ENCODE measurements around the gene TRIM72.

DNA sequence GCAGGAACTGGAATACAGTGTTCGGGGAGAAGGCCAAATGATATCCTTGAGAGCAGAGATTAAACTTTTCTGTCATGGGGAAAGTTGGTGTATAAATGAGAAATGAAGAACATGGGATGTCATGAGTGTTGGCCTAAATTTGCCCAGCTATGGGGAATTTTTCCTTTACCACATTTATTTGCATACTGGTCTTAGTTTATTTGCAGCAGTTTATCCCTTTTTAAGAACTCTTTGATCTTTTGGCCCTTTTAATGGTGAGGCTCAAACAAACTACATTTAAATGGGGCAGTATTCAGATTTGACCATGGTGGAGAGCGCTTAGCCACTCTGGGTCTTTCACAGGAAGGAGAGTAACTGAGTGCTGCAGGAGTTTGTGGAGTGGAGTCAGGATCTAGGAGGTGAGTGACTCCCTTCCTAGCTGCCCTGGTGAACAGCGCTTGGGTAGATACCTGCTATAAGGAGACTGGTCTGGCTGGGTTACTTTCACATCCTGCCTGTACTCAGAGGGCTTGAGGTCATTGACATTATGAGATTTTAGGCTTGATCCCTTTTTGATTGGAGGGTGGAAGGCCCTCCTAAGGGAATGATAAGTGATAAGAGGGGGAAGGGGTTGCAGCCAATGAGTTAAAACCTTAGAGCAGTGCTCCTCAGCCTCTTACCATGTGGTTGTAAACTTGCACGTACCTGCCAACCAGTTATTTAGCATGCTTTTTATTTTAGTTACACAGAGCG lies 22.1 kb upstream of the TRIM72 start:
- TF ChIP-seq, protein P1, sequence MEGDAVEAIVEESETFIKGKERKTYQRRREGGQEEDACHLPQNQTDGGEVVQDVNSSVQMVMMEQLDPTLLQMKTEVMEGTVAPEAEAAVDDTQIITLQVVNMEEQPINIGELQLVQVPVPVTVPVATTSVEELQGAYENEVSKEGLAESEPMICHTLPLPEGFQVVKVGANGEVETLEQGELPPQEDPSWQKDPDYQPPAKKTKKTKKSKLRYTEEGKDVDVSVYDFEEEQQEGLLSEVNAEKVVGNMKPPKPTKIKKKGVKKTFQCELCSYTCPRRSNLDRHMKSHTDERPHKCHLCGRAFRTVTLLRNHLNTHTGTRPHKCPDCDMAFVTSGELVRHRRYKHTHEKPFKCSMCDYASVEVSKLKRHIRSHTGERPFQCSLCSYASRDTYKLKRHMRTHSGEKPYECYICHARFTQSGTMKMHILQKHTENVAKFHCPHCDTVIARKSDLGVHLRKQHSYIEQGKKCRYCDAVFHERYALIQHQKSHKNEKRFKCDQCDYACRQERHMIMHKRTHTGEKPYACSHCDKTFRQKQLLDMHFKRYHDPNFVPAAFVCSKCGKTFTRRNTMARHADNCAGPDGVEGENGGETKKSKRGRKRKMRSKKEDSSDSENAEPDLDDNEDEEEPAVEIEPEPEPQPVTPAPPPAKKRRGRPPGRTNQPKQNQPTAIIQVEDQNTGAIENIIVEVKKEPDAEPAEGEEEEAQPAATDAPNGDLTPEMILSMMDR (conservative IDR thresholded peaks at IDR 0.05), result no peak
- TF ChIP-seq EZH2 (IDR thresholded peaks at IDR 0.05; ENCODE audit: low read depth), result no peak
